ENCODE data around the gene BSX. TPM values are rescaled to one million over a fixed set of nuclear protein-coding genes. Genes with fewer than 3 reads are reported as not detected.

Gene BSX
- total RNA-seq, 1 donor from 2014 or later = not detected

DNA sequence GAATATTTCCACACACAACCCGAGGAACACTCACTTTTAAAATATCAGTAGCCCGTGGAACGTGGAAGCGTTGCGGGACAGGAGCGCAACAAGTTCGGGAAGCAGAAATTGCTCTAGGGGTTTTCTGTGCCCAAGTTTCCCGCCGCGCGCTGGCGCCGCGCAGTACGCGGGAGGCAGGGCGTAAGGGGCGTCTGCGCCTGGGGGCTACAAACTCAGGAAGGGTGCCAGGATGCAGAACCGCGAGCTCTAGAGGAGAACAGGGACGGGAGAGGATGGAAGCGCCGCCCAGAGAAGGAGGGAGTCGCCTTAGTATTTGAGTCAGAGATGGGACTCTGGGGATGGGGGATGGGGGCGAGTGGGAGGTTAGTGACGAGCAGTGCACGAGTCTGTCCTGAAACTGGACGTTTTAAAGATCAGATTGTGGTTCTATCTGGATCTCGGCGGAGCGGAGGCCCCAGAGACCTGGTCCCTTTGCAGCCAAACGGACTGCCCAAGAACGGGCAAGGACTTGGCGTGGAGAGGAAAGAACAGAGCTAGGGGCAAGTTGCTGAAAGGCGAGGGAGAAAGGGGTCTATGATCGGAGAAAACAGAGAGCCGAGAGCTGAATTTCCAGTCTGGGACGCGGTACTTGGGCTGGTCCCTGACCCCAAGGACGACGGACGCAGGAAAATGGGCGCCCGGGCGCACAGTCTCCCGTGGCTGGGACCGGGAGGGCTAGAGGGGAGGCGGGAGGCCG lies 4.7 kb downstream of the BSX start:
- no peak for ATAC-seq
- intact Hi-C loops (cut with micrococcal nuclease) = no loop called here

DNA sequence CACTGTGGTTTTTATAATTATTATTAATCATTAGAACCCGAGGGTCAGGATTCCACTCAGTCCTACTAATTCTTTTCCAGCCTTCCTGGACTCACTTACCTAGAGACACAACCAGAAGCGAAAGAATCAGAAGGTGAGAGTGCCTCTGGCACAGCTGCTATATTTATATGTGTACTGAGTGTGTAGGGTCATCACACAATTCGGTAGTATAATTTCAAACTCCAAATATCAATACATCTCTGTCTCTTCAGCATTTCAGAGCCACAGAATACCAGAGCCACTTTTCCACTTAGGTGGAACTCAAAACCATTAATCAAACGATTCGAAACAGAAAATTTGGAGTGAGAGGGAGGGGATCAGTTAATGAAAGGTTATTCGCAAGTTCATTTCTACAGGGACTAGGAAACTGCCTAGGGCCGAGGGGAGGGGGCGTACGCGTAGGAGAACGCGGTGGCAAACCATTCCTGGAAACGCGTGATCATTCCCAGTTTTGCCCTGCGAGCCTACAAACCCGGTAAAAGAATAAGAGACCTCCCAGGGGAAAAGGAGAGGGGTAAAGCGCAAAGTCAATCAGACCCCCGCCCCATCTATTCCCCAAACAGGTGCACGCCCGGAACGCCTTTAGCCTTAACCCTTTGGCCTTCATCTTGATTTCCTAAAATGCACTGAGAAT lies 5.4 kb downstream of the BSX start:
- DNase-seq = no peak
- no peak for ATAC-seq
- intact Hi-C loops (cut with micrococcal nuclease) = no loop called here

More for the DNA sequence above, 4.7 kb downstream of the BSX start:
- DNase-seq = no peak

DNA sequence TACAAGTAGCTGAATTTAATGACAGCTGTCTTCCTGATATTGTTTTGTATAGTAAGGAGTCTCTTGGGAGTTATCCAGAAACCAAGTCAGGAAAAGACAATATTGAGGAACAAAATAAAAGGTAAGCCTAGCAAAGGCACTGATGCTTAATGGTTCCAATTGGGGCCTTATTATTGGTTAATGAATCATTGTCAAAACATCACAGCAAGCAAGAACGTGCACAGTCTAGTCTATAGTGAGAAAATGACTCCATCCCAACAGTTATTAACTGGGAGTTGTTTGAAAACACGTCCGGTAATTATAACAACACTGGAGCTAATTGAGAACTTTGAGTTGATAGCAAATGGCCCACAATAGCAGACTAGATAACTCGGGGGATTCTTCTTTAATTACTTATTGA lies 17.7 kb downstream of the BSX start:
- intact Hi-C loops (cut with micrococcal nuclease) = no loop called here
- ATAC-seq (no peak), DNase-seq (no peak)

DNA sequence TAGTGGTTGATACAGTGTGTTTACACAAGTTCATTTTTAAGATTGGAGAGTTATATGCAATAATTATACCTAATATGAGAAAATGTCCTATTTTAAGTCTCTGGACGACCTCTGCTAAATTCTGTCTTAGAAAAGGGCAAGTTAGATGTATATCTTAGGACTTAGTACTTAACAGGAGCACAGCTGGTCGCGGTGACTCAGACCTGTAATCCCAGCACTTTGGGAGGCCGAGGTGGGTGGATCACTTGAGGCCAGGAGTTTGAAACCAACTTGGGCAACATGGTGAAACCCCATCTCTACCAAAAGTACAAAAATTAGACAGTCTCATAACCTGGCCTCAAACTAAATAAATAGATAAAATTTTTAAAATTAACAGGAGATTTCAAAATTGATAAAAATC lies 27.2 kb downstream of the BSX start:
- intact Hi-C loops (cut with micrococcal nuclease) = no loop called here
- DNase-seq (no peak), ATAC-seq (no peak)

DNA sequence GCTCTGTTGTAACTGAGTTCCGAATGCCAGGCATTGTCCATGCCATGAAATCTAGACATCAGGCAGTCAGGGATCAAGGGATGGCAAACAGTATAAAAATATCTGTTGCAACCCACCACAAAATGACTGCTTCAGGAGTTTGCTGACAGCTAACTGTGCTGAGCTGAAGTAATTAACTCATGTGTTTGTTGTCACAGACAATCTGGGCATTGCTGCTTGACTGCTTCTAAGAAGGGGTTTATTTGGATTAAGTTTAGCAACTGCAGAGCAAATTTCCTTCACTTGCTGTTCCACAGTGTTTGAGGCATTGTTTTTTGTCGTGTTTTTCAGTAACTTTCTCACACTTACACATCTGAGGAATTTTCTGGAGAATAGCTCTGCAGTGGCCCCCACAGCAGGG lies 30.4 kb downstream of the BSX start:
- intact Hi-C loops (cut with micrococcal nuclease) = no loop called here
- DNase-seq = no peak
- ATAC-seq = no peak

DNA sequence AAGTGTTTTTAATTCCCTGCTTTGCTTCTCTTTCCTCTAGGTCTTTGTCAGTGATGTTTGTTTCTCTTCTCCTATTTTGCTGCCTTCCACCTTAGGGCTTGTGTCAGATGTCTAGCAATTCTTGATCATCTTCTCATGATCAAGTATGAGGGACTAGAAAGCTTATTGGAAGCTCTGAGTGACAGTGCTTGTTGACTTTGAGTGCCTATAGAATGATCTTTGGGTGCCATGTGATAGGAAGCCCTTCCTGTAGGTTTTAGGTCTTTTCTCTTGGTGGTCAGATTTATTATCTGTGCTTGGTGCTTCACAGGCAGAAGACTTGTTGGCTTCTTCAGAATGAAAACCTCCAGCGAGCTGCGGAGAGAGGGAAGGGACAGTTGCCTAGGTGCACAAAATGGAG lies 43.1 kb downstream of the BSX start:
- intact Hi-C loops (cut with micrococcal nuclease) = no loop called here
- no peak for ATAC-seq
- no peak for DNase-seq

DNA sequence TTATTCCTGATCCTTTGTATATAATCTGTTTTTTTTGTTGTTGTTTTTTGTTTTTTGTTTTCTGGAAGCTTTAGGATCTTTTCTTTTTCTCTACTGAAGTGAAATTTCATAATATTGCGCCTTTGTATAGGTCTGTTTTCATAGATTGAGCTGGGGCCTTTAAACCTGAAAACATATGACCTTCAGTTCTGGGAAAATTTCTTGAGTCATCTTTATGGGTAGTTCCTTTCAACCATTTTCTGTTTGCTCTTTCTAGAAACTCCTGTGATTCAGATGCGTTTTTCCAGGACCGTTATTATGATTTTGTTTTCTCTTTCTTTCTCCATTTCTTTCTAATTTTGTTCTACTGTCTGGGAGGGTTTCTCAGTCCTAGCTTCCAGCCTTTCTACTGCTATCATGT lies 43.7 kb downstream of the BSX start:
- DNase-seq (no peak), ATAC-seq (no peak)
- intact Hi-C loops (cut with micrococcal nuclease) = no loop called here

DNA sequence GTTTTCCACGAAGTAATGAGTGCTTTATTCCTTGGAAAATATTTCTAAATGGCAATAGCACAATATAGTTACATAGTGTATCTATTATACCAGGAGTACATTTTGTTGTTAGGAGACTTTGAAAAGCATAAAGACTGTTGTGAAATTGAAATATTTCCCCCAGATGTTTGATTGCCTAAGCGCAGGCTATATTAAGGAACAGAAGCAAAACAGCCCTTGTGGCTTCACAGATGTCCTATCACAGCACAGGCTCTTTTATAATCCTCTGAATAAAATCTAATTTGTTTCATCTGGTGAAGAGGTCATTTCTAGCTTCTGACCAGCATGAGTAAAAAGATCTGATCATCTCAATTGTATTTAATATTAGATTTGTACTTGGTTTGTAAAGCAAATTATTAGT lies 48.2 kb downstream of the BSX start:
- no peak for DNase-seq
- intact Hi-C loops (cut with micrococcal nuclease) = no loop called here
- ATAC-seq = peak; percentile 28

DNA sequence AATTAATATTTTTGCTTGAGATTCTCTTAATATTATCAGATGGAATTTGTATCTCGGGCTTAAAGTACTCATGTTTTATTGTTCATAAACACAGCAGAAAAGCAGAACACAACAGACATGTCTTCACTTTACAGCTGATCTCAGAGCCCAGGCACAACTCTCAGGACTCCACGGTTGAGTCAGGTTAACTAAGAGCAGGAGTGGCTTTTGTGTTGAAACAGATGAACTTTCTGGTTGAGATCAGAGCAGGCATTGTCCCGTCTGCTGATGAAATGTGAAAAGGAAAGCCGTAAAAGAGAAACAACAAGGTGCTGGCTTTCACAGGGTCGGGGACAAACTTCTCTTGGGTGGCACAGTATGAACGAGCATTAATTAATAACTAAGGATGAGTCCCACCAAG lies 50.1 kb downstream of the BSX start:
- intact Hi-C loops (cut with micrococcal nuclease) = no loop called here
- DNase-seq (no peak), ATAC-seq (no peak)

Other genes starting within 250 kb of the BSX start
- not detected for gene CRTAM, start 143.3 kb downstream of the BSX start, total RNA-seq
- 1.8 TPM for gene JHY, start 99.1 kb downstream of the BSX start, total RNA-seq
- 1,352 TPM for gene HSPA8, start 80.3 kb upstream of the BSX start, total RNA-seq
- 4.9 TPM for gene CLMP, start 213.4 kb upstream of the BSX start, total RNA-seq